HL-60 (cell line): ENCODE results near the gene SHC2.

ENCODE experiments used
- CTCF ChIP-seq: IDR thresholded peaks from one replicate; pipeline ENCODE4 v1.5.1; 2011; ENCODE audit warnings: low read length, control low read depth, inconsistent platforms; ENCODE audit not compliant: insufficient read depth
- GABPA ChIP-seq: IDR thresholded peaks from 2 replicates; pipeline ENCODE4 v1.6.1; 2012; ENCODE audit warnings: low read depth
- POLR2AphosphoS5 ChIP-seq: IDR thresholded peaks from 2 replicates; pipeline ENCODE4 v1.6.1; 2012; ENCODE audit warnings: low read depth
- REST ChIP-seq: IDR thresholded peaks from 2 replicates; pipeline ENCODE4 v1.6.1; 2012; ENCODE audit warnings: low read depth; ENCODE audit not compliant: insufficient replicate concordance
- SPI1 ChIP-seq: IDR thresholded peaks from 2 replicates; pipeline ENCODE4 v1.6.1; 2012; ENCODE audit warnings: low read depth, mild to moderate bottlenecking, borderline replicate concordance

- TF ChIP-seq CTCF (no peak), POLR2AphosphoS5 (no peak), GABPA (no peak), REST (no peak), SPI1 (no peak)
These were observed 26.5 kb downstream of the SHC2 start for GRCh38 chr19:434152-434960.
